Activated gamma-delta T cell (primary cell): ENCODE measurements around the gene CATSPER2.
"Not testable (repeated sequence)": the region's sequence is repeated elsewhere in the genome, so short reads cannot be mapped to it uniquely, and the experiment has no call there.

Experiments
- DNase-seq: peaks from one replicate; lab custom pipeline; 2025; lab: John Stamatoyannopoulos, UW
- total RNA-seq, 2 donors: gene quantifications; one replicate each; lab custom pipeline; 2026; lab: John Stamatoyannopoulos, UW

The CATSPER2 gene
- total RNA-seq: 6.8 to 9.0 reads per million in 2 donors

GRCh38 chr15:43648649-43649429 lies at the start of gene CATSPER2:
CATSPER2 (minus strand) TSS chr15:43648844; CDS start chr15:43648061, 783 bp downstream.
- DNase-seq: no peak

DNA sequence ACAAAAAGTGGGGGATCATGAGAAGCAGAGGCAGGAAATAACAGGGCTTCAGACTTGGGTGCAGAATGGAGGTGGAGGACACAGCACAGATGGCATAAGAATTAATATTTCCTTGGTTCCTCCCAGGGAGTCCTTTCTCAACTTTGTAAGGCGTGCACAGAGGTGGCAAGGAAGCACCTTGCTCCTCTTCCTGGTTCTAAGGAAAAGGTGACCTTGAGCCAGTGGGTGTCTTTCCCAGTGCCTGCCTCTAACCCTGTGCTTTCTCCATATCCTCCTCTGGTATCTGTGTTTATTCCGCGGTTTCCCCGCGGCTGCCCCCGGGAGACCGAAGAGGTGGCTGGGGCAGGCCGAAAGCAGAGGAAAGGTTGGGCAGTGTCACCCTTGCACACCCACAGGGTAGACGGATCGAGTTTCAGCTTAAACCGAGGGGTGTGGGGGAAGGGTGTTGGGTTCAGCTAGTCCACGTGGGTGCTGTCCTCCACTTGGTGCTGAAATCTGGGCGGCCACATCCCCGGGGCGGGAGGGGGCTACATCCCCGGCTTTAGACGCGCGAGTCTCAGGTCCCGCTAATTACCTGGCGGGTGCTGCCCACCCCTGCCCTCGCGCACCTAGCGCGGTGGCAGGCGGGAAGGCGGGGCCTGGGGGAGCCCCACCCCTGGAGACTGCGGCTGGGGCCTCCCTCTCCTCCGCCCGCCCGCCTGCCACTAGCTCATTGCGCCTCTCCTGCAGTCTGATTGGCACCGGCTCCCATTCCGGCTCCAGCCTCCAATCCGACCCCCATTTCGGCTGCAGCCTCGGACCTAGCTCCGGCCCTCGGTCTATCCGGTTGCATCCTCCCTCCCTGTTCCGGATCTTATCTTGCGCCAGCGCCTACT lies 44.7 kb upstream of the CATSPER2 start, which contains the start of gene CKMT1A:
Gene CKMT1A (plus strand): TSS at position 712 of the 875 bp plus-strand sequence. CDS start 192 bp downstream, outside the sequence.
- DNase-seq: not testable (repeated sequence)

- DNase-seq: not testable (repeated sequence)
Measured at GRCh38 chr15:43692679-43693078, 44.0 kb upstream of the CATSPER2 start.

GRCh38 chr15:43689604-43690301 lies 41.1 kb upstream of the CATSPER2 start:
- not testable (repeated sequence) for DNase-seq

DNA sequence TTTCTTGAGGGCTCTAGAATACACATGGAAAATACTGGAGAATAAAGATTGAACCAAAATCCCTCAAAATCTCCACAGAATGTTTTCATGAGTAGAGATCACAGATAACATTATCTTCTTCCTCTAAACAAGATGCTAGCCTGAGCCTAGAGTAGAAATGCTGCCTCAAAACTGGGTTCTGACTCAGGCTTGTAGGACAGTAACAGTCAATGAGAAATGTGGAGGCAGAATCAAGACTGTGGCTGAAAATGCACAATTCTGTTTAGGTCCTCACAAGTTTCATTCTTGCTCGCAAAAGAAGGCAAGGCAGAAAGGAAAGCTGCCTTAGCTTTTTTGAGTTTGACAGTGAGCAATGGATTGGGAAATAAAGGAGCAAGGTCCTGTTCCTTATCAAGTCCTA lies 25.5 kb upstream of the CATSPER2 start:
- not testable (repeated sequence) for DNase-seq

DNA sequence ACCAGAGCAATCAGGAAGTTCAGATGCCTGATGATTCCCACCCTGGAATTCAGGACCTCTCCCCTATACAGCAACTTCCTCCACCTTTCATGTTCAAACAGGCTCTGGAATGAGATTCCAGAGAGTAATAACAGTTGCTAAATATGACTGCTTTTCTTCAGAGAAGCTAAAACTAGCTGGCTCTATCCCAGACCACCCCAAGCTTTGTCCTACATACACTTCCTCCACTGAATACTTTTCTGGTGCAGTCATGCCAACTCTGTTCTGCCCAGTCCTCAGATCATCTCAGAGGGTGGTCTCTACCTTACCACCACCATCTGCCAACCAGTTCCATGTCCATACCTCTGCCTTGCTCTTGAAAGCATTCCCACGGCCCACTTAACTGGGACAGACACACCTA lies 17.5 kb upstream of the CATSPER2 start:
- DNase-seq: not testable (repeated sequence)

DNA sequence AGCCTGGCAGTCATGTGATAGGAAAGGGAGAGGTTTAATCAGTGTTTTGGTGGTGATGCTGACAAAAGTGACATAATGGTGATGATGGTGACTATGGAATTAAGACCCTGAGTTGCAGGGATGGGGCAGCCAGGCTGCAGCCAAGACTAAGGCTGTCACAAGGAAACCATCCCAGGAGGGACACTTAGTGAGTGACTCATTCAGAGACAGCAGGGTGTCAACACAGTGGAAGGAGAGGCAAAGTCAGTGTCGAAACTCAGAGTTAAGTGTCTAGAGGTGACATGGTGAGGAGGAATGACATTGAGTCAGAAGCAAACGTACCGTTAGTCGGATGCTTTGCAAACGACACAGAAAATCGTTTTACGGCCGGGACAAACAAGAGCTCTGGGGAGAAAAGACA lies 14.7 kb upstream of the CATSPER2 start:
- DNase-seq: not testable (repeated sequence)

DNA sequence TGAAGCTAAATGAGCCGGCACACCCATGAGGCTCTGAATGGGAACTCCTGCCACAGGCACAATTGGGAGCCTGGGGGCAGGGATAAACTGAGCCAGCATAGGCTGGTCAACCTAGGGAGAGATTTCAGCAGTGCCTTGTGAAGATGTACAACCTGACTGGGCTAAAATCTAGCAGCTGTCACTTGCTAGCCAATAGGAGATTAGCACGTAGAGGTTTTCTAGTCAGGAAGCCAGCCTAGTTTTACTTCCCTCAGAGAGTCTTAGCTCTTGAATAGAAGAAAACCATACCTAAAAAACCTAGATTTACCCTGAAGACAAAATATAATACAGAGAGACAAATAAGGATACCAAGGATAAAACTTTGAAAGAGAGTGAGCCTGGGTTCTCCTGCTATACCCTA lies 13.6 kb upstream of the CATSPER2 start:
- DNase-seq: not testable (repeated sequence)

DNA sequence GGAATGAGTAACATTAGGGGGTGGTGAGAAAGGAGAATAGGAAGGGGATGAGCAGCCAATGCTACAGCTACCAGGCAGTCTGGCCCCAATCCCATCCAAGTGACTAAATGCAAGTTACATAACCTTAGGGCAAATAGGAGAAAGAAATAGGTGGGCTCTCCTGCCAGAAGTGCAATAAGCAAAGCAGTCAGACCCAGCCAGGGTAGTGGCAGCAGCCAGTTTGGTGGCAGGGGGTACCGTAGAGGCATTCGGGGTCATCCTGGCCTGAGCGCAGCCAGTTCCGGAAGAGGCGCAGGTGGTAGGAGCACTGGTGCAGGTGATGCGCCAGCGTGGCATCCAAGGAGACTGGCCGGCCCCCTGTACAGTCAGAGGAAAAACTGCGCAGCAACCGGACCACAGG lies 11.1 kb upstream of the CATSPER2 start:
- DNase-seq: not testable (repeated sequence)

DNA sequence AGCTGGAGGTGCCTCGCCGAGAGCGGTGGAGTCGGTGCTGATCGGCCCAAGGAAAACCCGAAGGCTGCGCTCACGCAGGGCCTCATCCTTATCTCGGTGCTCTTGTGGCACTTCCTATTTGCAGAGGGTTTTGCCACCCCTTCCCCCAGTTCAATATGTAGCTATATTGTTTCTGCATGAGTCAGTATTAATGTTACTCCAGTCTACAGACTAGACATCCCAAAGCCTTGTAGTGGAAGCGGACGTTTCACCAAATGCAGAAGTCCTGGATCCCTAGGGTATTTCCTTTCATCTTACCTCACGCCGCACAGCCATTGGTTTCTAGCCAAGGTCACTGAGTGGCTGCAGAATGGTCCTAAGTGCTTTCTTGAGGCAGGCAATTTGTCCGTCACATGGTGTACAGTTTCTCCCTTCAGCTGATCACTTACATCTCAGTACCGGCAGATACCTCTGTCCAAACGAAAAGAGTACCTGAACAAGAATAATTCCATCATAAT lies 834 bp upstream of the CATSPER2 start:
- DNase-seq: not testable (repeated sequence)

DNA sequence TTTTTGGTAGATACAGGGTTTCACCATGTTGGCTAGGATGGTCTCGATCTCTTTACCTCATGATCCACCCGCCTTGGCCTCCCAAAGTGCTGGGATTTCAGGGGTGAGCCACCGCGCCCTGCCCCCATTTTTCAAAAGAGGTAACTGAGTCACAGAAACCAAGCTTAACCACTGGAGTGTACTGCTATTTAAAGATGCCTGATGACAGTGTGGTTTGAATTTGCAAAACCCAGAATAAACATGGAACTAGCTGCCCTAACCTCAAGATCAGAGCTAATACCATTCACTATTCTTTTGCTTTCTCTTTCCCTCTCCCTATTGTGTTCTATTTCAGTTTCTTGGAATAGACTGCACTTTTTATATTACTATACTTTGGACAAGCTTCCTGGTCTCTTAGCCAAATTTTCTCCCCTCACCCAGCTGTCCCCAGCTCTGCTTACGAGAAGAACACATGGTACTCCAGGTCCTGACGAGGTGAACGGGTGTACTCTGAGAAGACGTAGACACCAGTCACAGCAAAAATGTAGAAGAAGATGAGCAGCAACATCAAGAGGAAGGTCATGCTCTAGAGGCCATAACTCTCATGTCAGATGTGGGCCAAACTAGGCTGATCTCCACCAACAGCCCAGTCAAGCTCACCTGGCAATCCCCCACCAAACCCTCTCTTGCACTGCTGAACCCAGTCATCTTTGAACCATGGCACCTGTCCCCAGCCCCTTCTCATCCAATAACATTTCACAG lies 10.0 kb downstream of the CATSPER2 start:
- not testable (repeated sequence) for DNase-seq

GRCh38 chr15:43626937-43627336 lies 21.7 kb downstream of the CATSPER2 start:
- DNase-seq: not testable (repeated sequence)

DNA sequence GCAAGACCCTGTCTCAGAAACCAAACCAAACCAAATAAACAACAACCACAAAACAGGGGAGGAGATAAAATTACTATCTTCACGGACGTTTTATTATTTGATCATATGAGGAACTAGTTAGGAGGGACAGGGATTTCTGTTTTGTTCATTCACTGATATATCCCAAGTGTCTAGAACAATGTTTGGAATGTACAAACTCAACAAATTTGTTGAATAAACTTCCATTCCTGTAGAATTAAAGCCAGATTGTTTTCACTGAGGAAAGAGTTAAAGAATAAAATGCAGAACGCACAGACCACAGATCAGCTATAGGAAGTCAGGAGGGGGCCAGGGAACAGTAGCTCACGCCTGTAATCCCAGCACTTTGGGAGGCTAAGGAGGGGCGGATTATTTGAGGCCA lies 23.5 kb downstream of the CATSPER2 start:
- no peak for DNase-seq

GRCh38 chr15:43622068-43622799 lies 26.4 kb downstream of the CATSPER2 start:
- DNase-seq: not testable (repeated sequence)

DNA sequence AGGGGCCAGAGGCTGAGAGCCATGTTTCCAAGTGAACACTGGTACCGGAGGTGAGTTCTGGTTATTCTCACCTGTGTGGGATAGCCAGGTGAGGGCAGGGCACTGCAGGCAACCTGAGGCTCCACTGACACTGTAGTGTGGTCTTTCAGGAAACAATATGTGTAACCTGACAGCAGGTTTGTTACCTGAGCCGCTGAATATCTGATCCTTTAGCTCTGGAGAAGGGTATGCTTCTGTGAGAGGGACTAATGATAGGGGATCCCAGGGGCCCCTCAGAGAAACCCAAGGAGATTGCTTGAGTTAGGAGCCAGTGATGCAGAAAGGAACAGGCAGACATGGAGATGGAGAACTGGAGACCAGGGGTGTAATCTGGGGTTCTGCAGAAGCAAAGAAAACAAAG lies 29.9 kb downstream of the CATSPER2 start, which contains the start of gene STRC:
Gene STRC (minus strand): TSS at position 101 of the 400 bp plus-strand sequence. CDS start 78 bp downstream, at position 23.
- not testable (repeated sequence) for DNase-seq

GRCh38 chr15:43617750-43618149 lies 30.9 kb downstream of the CATSPER2 start:
- DNase-seq: not testable (repeated sequence)

GRCh38 chr15:43602233-43602632 lies 46.4 kb downstream of the CATSPER2 start:
- DNase-seq: not testable (repeated sequence)

GRCh38 chr15:43600200-43600599 lies 48.4 kb downstream of the CATSPER2 start:
- DNase-seq: not testable (repeated sequence)

GRCh38 chr15:43599131-43599530 lies 49.5 kb downstream of the CATSPER2 start:
- not testable (repeated sequence) for DNase-seq
